Urothelium cell line (cell line): Measurements from ENCODE around the gene CCDC149.

Source experiments
- DNase-seq: peaks from one replicate; pipeline ENCODE4 v3.0.0; 2011; ENCODE audit warnings: low spot score, mixed read lengths
- FAIRE-seq: peaks from 2 replicates; lab custom pipeline; 2011; peaks lifted over from hg19 to GRCh38; lab: Jason Lieb, UNC

Gene CCDC149

GRCh38 chr4:24845132-24845531, 67.7 kb downstream of the CCDC149 start:
- DNase-seq (no peak), FAIRE-seq (no peak)

- DNase-seq (no peak), FAIRE-seq (no peak)
These were observed 69.7 kb downstream of the CCDC149 start for GRCh38 chr4:24843096-24843495.

GRCh38 chr4:24842356-24842755, 70.5 kb downstream of the CCDC149 start:
- FAIRE-seq: no peak

GRCh38 chr4:24840826-24841543, 71.9 kb downstream of the CCDC149 start:
- FAIRE-seq: no peak

More at GRCh38 chr4:24842356-24842755, 70.5 kb downstream of the CCDC149 start:
- no peak for DNase-seq

GRCh38 chr4:24840362-24840761, 72.5 kb downstream of the CCDC149 start:
- DNase-seq (no peak), FAIRE-seq (no peak)

More at GRCh38 chr4:24840826-24841543, 71.9 kb downstream of the CCDC149 start:
- no peak for DNase-seq

- DNase-seq (no peak), FAIRE-seq (no peak)
These were observed 75.1 kb downstream of the CCDC149 start for GRCh38 chr4:24837781-24838180.

- DNase-seq: no peak
- FAIRE-seq: no peak
These were observed 75.5 kb downstream of the CCDC149 start for GRCh38 chr4:24837336-24837735.

GRCh38 chr4:24836661-24837242, 76.1 kb downstream of the CCDC149 start:
- FAIRE-seq (no peak), DNase-seq (no peak)

- no peak for FAIRE-seq
- no peak for DNase-seq
These were observed 77.1 kb downstream of the CCDC149 start for GRCh38 chr4:24835696-24836095.

GRCh38 chr4:24831637-24832036, 81.2 kb downstream of the CCDC149 start:
- FAIRE-seq: no peak
- no peak for DNase-seq

- FAIRE-seq: no peak
- DNase-seq: no peak
These were observed 88.1 kb downstream of the CCDC149 start for GRCh38 chr4:24824720-24825119.

- DNase-seq: no peak
- FAIRE-seq: no peak
These were observed 92.3 kb downstream of the CCDC149 start for GRCh38 chr4:24820541-24820940.

GRCh38 chr4:24816797-24817196, 96.0 kb downstream of the CCDC149 start:
- FAIRE-seq (no peak), DNase-seq (no peak)

GRCh38 chr4:24813732-24814131, 99.1 kb downstream of the CCDC149 start:
- no peak for DNase-seq
- FAIRE-seq: no peak

- FAIRE-seq (no peak), DNase-seq (no peak)
These were observed 101.8 kb downstream of the CCDC149 start for GRCh38 chr4:24810871-24811631.

GRCh38 chr4:24809815-24810405, 102.9 kb downstream of the CCDC149 start:
- FAIRE-seq: no peak
- DNase-seq: no peak

- DNase-seq: no peak
- FAIRE-seq: no peak
These were observed 103.5 kb downstream of the CCDC149 start for GRCh38 chr4:24809376-24809775.

GRCh38 chr4:24808955-24809354, 103.9 kb downstream of the CCDC149 start:
- DNase-seq: no peak
- FAIRE-seq: no peak

GRCh38 chr4:24808261-24808660, 104.6 kb downstream of the CCDC149 start:
- FAIRE-seq: no peak
- no peak for DNase-seq

- FAIRE-seq (no peak), DNase-seq (no peak)
These were observed 105.2 kb downstream of the CCDC149 start for GRCh38 chr4:24807611-24808010.

GRCh38 chr4:24806206-24806990, 106.4 kb downstream of the CCDC149 start:
- DNase-seq (no peak), FAIRE-seq (no peak)
